ENCODE measurements around the gene PTPN4.
"Not testable (repeated sequence)": the region's sequence is repeated elsewhere in the genome, so short reads cannot be mapped to it uniquely, and the experiment has no call there.

The PTPN4 gene

DNA sequence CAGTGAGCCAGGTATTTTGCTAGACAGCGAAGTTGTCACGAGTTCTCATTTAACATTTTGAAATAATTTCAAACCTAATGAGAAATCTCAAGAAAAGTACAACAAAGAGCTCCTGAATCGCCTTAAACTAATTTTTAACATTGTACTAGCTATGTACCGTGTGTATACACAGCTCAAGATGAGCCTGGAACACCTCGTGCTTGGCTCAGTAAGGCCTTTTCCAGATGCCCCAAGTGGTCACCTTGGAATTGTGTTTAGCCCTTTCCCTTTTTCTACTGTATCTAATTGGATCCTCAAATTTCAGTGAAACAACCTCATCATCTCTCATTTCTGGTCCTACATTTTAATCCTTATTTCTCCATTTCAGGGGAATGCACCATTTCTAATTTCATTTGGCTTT lies 7.2 kb downstream of the PTPN4 start:
- no peak for DNase-seq

DNA sequence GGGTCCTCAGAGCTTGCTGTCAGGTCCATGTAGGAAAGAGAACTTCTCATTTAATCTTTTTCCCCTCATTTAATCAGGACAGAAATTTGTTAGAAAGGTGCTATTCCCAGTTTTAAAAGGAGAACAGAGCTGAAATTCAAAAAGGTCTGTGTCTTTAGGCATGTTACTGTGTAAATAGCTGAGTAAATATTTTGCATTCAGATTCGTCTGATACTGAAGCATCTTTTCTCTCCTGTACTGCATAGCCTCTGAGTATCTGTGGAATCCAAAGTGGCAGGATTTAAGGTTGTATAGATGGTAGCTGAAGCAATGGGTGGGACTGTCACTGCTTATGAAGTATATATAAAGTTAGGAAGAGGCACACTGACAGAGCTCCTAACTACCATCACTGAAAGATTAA lies 9.0 kb downstream of the PTPN4 start:
- DNase-seq = no peak

DNA sequence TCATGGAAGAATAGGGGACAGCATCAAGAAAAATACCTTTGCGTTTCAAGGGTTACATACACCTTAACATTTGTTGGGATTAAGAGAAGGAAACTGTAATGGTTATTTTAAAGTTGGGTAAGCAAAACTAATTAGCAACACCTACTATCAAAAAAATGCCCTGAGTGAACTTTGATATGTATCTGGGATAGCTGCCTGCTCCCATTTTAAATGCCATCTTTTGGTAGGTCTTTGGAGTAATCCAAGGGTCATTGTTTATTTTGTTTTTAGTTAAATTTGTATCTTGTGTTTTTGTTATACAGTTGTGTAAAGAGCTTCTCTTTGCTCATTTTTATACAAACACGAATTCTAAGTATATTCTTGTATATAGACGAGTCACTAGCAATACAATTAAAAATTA lies 9.9 kb downstream of the PTPN4 start:
- no peak for DNase-seq

DNA sequence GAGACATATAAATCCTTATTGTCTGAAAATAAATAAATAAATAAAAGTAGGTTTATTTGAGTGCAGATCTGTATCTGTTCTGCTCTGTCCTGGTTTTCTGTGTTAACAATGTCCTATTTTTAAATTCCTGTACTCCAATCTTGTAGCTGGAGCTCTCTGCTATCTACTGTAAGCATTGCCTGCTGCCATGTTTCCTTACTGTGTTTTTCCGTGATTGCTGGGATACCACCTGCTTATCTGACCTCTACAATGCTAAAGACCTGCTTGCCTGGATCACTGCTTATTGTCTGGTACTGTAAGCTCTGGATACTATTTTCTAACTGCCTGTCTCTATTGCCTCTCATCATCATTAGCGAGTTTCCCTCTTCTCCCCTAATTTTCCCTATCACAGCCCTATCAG lies 11.6 kb downstream of the PTPN4 start:
- DNase-seq = no peak

DNA sequence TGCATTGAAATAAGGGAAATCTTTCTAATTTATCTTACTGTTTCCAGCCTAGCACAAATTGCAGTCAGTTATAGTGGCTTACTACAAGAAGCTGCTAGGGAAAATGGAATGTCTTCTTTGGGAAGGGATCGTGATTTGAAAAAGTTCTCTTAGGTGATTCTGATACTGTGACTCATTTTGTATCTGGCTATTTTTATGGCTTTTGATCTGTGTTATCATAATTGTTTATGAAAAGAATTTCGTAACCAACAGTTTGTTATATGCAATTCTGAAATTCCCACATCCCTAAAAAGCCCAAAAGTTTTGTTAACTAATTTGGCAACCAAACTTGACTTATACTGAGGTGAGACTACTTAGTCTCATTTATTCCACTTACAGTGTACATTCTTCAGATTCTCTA lies 12.4 kb downstream of the PTPN4 start:
- DNase-seq = no peak

DNA sequence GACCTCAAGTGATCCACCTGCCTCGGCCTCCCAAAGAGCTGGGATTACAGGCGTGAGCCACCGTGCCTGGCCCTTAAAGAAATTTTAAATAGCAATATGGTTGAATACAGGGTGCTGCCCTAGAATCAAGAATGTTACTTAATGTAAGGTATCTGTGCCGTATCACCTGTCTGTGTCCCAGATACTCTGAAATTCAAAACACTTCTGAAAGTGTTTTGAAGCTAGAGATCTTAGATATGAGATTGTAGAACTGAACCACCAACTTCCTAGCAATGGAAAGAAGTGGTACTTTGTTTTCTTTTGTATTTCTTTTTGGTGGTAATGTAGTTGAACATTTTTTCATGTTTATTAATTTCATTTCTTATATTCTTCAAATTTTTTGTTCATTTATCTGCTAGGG lies 13.0 kb downstream of the PTPN4 start:
- no peak for DNase-seq

DNA sequence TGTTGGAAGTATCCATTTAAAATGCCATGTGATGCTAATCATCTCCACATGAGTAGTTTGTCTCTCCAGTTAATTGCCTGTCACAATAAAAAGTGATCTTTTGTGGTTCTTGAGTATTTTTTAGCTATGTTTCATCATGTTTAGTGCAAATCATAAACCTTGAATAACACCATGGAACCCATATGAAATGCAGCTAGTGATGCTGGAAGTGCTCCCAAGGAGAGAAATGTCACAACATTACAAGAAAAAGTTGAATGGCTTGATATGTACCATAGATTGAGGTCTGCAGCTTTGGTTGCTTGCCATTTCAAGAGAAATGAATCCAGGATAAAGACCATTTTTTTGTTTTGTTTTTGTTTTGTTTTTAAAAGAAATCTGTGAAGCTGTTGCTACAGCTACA lies 14.3 kb downstream of the PTPN4 start:
- no peak for DNase-seq

DNA sequence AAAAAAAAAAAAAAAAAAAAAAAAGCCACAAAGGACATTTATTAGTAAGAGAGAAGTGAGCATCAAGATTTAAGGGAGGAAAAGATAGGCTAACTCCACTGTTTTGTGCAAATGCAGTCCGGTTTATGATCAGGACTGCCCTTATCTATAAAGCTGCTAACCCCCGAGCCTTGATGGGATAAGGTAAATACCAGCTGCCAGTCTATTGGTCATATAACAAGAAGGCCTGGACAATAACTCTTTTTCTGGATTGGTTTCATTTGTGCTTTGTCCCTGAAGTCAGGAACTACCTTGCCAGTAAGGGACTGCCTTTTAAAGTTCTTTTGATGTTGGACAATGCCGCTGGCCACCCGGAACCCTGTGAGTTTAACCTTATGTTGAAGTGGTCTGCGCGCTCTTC lies 15.4 kb downstream of the PTPN4 start:
- DNase-seq = no peak

DNA sequence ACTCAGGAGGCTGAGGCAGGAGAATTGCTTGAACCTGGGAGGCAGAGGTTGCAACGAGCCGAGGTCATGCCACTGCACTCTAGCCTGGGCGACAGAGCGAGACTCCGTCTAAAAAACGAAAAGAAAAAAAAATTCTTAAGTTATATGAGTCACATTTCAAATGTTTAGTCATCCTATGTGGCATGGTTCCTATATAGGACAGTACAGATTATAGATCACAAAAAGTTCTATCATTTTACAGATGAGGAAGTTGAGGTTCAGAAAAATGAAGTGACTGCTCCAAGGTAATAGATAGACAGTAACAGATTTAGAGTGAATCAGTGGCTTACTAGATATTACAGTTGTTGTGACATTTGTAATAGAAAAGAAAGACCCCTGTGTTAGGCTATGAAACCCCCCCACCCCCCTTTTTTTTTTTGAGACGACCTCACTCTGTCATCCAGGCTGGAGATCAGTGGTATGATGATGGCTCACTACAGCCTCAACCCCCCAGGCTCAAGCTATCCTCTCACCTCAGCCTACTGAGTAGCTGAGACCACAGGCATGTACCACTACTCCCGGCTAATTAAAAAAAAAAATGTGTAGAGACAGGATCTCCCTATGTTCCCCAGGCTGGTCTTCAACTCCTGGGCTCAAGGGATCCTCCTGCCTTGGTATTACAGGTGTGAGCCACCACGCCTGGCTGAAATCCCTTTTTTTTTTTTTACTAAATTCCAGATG lies 22.7 kb downstream of the PTPN4 start:
- no peak for DNase-seq

DNA sequence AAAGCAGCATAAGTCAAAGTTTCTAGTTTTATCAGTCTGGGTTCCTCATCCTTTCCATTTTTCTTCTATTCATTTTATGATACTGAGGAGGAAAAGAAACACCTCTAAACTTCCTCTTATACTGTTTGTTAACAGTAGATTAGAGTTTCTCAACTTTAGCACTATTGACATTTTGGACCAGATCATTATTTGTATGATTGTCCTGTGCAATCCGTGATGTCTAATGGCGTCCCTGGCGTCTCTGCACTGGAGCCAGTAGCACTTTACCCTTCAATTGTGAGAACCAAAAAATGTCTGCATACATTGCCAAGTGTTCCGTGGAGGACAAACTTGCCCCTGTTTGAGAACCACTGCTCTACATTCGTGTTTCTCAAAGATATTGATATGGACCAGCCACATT lies 25.2 kb downstream of the PTPN4 start:
- no peak for DNase-seq

DNA sequence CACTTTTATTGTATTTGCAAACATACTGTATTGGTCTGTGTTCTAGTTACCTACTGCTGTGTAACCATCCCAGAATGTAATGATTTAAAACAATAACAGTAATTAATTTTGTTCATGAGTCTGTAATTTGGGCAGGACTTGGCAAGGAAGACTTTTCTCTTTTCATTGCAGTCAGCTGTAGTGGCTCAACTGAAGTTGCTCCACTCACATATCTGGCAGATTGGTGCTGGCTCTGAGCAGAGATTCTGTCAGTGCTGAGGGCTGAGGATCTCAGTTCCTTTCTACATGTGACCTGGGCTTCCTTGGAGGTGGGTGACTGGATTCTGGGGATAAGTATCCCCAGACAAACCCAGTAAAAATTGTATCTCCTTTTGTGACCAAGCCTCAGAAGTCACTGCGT lies 26.6 kb downstream of the PTPN4 start:
- DNase-seq = no peak

DNA sequence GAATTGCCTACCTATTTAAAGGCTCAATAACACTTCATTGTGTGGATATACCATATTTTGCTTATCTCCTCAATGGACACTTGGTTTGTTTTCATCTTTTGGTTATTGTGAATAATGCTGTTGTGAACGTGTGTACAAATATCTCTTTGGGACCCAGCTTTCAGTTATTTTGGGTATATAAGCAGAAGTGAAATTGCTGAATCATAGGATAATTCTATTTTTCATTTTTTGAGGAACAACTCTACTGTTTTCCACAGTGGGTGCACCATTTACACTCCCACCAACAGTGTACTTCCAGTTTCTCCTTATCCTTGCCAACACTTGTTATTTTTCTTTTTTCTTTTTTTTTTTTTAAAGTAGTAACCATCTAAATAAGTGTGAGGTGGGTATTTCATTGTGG lies 29.0 kb downstream of the PTPN4 start:
- peak; percentile 20 to 39 for DNase-seq

DNA sequence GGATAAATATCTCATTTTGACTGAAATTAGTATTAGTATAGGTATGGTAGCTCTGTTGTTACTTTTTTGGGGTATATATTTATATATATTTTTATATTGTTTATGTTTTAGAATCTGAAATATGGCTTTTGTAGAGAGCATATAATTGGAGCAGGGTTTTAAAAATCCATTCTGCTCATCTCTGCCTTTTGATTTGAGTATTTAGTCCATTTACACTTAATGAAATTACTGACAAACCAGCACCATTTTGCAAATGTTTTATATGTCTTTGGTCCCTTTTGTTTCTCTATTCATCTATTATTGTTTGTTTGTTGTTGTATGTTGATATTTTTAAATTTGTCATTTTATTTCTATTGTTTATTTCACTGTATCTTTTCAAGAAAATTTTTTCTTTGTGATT lies 30.7 kb downstream of the PTPN4 start:
- no peak for DNase-seq

DNA sequence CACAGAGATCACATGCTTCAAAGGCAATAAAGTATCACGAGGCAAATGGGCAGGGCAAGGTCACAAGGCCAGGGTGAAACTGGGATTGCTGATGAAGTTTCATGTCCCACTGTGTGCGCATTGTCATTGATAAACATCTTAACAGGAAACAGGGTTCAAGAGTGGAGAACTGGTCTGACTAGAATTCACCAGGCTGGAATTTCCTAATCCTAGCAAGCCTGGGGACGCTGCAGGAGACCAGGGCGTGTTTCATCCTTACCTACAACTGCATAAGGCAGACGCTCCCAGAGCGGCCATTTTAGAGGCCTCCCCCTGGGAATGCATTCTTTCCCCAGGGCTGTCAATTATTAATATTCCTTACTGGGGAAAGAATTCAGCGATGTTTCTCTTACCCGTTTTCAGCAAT lies 33.2 kb downstream of the PTPN4 start:
- DNase-seq = no peak

DNA sequence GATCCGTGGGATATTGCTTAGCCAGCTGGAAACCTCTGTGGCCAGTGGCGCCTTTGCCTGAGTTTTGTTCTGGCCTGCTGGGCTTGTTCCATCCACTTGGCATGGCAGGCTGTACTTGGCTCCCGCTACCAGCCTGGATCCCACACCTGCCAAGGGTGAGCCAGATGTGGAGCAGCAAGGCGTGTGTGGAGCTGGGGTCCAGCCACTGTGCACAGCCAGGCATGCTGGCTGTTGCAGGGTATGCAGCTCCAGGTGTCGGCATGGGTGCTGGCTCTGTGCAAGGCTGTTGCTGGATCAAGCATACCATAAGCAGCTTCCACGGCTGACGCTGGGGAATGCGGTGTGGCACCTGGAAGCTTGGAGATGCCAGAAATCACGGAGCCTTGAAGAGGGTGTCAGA lies 34.5 kb downstream of the PTPN4 start:
- DNase-seq = no peak

DNA sequence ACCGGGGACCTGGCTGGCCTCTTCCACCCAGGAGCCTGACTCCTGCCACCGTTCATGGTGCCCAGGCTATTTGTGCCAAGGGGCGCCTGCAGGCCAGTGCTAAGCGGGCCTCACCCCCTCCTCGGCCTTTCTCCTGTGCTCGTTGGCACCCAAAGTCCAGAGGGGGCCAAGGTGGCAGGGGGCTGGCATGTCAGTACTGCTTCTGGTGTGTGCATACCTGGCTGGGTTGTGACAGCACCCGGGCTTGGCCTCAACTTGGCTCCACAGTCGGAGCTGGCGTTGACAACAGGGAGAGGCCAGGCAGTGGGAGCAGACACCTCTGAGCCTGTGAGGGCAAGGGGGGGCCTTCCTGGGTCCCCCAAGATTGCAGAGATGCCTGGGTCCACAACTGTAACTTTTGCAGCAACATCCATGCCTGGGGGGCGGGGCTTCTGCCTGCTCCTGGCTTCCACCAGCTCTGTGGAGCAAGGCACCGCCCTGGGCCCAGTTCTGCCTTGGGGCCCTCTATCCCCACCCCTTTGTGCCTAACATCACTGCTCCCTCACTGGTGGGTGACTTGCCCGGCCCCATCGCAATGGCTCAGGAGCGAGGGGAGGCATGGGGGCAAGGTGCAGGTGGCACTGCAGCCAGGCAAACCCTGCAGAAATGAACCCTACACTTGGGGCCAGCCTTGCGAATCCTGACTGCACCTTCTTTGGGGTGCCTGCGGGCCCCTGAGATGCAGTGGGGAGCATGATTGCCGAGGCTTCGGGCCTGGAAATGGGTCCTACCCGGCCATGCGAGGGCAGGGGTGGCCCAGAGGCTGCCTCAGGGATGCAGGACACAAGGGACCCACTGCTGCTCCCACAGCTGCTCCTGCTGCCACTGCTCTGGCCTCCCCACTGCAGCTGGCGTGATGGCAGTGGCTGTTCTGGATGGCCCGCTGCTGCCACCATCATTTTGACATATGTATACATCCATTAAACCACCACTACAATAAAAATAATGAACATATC lies 35.9 kb downstream of the PTPN4 start:
- no peak for DNase-seq

DNA sequence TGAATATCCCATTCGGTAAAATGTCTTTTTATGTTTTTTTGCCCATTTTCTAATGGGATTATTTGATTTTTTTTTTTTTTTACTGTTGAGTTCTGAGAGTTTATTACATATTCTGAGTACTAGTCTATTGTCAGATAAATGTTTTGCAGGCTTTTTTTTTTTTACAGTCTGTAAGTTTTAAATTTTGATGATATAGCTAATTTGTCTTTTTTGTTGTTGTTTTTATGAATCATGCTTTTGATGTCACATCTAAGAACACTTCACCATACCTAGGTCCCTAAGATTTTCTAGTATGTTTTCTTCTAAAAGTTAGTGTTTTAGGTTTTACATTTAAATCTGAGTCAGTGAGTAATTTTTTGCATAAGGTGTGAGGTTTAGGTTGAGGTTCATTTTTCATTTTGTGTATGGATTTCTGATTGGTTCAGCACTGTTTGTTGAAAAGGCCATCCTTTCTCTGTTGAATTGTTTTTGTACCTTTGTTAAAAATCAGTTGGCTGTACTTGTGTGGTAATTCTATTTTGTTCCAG lies 40.7 kb downstream of the PTPN4 start:
- DNase-seq = no peak

DNA sequence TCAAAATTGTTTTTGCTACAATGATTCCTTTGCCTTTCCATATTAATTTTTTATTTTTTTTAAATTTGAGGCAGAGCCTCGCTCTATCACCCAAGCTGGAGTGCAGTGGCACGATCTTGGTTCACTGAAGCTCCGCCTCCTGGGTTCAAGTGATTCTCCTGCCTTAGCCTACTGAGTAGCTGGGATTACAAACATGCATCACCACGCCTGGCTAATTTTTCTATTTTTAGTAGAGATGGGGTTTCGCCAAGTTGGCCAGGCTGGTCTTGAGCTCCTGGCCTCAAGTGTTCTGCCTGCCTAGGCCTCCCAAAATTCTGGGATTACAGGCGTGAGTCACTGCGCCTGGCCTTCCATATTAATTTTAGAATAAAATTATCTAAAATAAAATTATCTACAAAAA lies 41.3 kb downstream of the PTPN4 start:
- no peak for DNase-seq

DNA sequence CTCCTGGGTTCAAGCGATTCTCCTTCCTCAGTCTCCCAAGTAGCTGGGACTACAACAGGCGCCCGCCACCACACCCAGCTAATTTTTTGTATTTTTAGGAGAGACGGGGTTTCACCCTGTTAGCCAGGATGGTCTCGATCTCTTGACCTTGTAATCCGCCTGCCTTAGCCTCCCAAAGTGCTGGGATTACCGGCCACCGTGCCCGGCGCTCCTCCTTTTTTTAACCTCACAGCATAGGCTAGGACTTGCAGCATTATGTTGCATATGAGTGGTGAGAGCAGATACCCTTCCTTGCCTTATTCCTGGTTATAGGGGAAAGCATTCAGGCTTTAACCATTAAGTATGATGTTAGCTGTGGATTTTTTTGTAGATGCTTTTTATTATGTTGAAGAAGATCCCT lies 42.3 kb downstream of the PTPN4 start:
- DNase-seq = not testable (repeated sequence)

DNA sequence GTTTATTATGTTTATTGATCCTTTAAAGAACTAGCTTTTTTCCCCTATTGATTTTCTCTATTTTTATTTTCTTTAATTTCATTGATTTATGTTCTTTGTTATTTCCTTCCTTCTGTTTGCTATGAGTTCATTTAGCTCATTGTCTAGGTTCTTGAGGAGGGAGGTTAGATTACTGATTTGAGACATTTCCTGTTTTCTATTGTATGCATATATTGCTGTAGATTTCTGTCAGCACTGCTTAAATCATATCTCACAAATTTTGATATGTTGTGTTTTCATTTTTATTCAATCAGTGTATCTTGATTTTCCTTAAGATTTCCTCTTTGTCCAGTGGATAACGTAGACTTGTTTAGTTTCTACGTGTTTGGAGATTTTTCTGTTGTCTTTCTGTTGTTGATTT lies 43.4 kb downstream of the PTPN4 start:
- no peak for DNase-seq

DNA sequence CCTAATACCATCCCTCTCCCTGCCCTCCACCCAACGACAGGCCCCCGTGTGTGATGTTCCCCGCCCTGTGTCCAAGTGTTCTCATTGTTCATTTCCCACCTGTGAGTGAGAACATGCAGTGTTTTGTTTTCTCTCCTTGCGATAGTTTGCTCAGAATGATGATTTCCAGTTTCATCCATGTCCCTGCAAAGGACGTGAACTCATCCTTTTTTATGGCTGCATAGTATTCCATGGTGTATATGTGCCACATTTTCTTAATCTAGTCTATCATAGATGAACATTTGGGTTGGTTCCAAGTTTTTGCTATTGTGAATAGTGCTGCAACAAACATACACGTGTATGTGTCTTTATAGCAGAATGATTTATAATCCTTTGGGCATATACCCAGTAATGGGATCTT lies 44.7 kb downstream of the PTPN4 start:
- not testable (repeated sequence) for DNase-seq

DNA sequence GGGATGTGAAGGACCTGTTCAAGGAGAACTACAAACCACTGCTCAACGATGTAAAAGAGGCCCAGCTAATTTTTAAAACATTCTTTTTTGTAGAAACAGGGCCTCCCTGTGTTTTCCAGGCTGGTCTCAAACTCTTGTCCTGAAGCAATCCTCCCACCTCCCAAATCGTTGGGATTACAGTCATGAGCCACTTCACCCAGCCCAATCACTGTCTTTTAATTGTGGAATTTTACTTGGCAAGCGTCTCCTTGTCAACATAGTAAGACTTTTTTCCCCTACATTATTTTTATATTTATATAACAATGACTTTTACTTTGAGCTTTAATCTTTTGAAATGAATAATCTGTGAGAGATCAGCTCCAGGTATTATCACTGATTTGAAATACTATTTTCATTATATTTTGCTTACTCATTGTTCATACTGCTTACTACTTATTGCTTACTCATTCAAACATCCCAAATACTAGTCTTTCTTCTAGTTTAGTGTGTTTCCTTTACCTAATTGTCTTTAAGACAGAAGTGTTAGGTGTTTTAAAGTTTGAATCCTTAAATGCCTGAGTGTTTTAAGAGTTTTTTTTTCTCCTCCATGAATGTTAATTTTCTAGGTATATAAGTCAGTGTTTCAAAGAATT lies 48.9 kb downstream of the PTPN4 start:
- DNase-seq = no peak

DNA sequence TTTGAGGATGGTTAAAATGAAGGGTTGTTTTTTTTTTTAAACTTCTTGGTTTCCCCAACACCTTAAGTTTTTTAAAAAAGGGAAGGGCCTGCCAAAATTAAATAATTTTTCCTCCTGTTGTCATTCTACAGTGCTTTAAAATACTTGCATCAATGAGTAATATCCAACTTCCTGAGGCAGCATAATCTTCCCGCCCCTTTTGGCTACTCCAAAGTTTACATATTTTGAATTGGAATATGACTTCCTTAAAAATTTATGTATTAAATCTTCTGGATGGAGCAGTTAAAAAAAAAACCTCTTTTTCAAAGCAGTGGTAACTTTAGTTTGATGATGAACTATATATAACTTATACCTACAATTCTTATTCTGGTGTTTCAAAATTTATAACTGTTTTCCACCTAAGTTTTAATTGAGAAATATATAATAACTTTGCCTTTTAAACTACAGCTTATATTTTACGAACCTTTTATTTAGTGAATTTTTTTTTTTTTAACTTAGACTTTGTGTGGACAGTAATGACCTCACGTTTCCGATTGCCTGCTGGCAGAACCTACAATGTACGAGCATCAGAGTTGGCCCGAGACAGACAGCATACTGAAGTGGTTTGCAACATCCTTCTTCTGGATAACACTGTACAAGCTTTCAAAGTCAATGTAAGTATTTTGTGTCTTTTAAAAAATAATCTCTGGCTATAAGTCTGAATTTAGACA lies 49.8 kb downstream of the PTPN4 start:
- no peak for DNase-seq
